K562 (cell line): Measurements from ENCODE around the gene CREB3L1. TPM values are rescaled to one million over a fixed set of nuclear protein-coding genes. Genes with fewer than 3 reads are reported as not detected.

Experiments used
- CREBBP ChIP-seq: IDR thresholded peaks from one replicate; pipeline ENCODE4 v1.6.1; 2012; ENCODE audit warnings: low read depth, mild to moderate bottlenecking, control low read depth, inconsistent platforms, low read length
- JUND ChIP-seq, 2 experiments: IDR thresholded peaks; 2 replicates in 1 of 2; 3 replicates in 1 of 2; pipeline ENCODE4 v1.6.1; 2011; ENCODE audit warnings: borderline replicate concordance in 2 of 2, low read depth in 2 of 2, low read length in 2 of 2, improper control_type of control experiment in 1 of 2, missing biosample characterization in 1 of 2, missing genetic modification characterization in 1 of 2, missing genetic modification reagents in 1 of 2
- PBX2 ChIP-seq, 2 experiments: IDR thresholded peaks in 1 of 2; conservative IDR thresholded peaks in 1 of 2; 2 replicates each; pipeline ENCODE4 v1.6.1; 2016; ENCODE audit warnings: low read depth in 2 of 2, mild to moderate bottlenecking in 1 of 2, missing compliant biosample characterization in 1 of 2, missing genetic modification characterization in 1 of 2, moderate library complexity in 1 of 2
- PKNOX1 ChIP-seq: fragments of 450-650 bp; IDR thresholded peaks from 2 replicates; pipeline ENCODE4 v1.6.1; 2016
- TCF3 ChIP-seq: sonication (generic); formaldehyde crosslinking; IDR thresholded peaks from 2 replicates; pipeline ENCODE4 v1.4.0; 2020; ENCODE audit warnings: mild to moderate bottlenecking, missing genetic modification reagents
- polyA plus RNA-seq, 8 experiments: library from polyadenylated mRNA; depleted of rRNA in 4 of 8; stranded (reverse) in 5 of 8; unstranded in 3 of 8; fragments of >200 nt; fragmentation: Nextera tagmentation in 2 of 8; fragmentation: Illumina TruSeq in 1 of 8; extraction: Ambion mirVana in 2 of 8; extraction: Trizol in 1 of 8; gene quantifications; 2 replicates each; pipeline versions ENCODE4 v1.2.1 to v1.2.3, GENCODE V29; 2011 to 2014; ENCODE audit warnings: inconsistent platforms in 1 of 8, missing spikeins in 1 of 8
- total RNA-seq, 7 experiments: library from RNA; depleted of rRNA in 6 of 7; stranded (reverse); fragments of >200 nt in 6 of 7; fragmentation: Illumina TruSeq in 2 of 7; extraction: Trizol in 2 of 7; gene quantifications; 2 replicates each; pipeline versions ENCODE4 v1.2.1 to v1.2.3, GENCODE V29; 2011 to 2021; ENCODE audit warnings: low replicate concordance in 1 of 7

Gene CREB3L1
- total and polyA plus RNA-seq, 9 of the 15 experiments (the other 6 are each of a cell fraction or from before 2014, with no cell fraction given), result 1.2 to 27.6 (median 3.7) TPM

- TF ChIP-seq PBX2 (CRISPR knock-in tag; IDR thresholded peaks at IDR 0.05; ENCODE audit: low read depth) (no peak), PBX2 (tag; conservative IDR thresholded peaks at IDR 0.05; ENCODE audit: low read depth) (peak; percentile 32; the same call in 1 of the 2 replicates), JUND (IDR thresholded peaks at IDR 0.05; ENCODE audit: borderline replicate concordance, low read depth, low read length) (no peak), JUND (tag; IDR thresholded peaks at IDR 0.05; ENCODE audit: borderline replicate concordance, low read depth, low read length) (0 out of 3 replicates have a peak, but pooled peaks have one; percentile 38), TCF3 (CRISPR knock-in tag) (no peak), CREBBP (no peak), PKNOX1 (peak; percentile 94)
These were observed 24.0 kb upstream of the CREB3L1 start (continued) for GRCh38 chr11:46253258-46254132.
